GM23248 (cell line): ENCODE data around the gene HSD17B3.

Source experiments
- EZH2 ChIP-seq: fragments of 200-600 bp; sonication (generic); IDR thresholded peaks from 2 replicates; pipeline ENCODE4 v1.6.1; 2018; ENCODE audit warnings: antibody characterized with exemption, mild to moderate bottlenecking; ENCODE audit not compliant: insufficient read depth, poor library complexity, severe bottlenecking
- EZH2phosphoT487 ChIP-seq: fragments of 200-600 bp; sonication (generic); IDR thresholded peaks from 2 replicates; pipeline ENCODE4 v1.6.1; 2018; ENCODE audit warnings: antibody characterized with exemption, moderate library complexity, mild to moderate bottlenecking, low read depth; ENCODE audit not compliant: insufficient read depth

- TF ChIP-seq EZH2: no peak
- no peak for TF ChIP-seq EZH2phosphoT487
Observed at GRCh38 chr9:96333958-96334357, 32.0 kb upstream of the HSD17B3 start.
